ENCODE results near the gene JADE2.

GRCh38 chr5:134554319-134555222 is 29.1 kb downstream of the JADE2 start:
- TF ChIP-seq CTCF (IDR thresholded peaks at IDR 0.05) (peak in 1 of 4 experiments; percentile 34), POLR2A (IDR thresholded peaks at IDR 0.05) (no peak), POLR2AphosphoS5 (IDR thresholded peaks at IDR 0.05) (peak; percentile 58 to 88 (median 68))

All from sigmoid colon (tissue), 4 donors.